Liver (tissue), 9 donors: ENCODE data around the gene INTS15. TPM values are rescaled to one million over a fixed set of nuclear protein-coding genes. Genes with fewer than 3 reads are reported as not detected.

Source experiments
- DNase-seq: peaks from one replicate; pipeline ENCODE4 v3.0.0-alpha.2; 2017; ENCODE audit warnings: low spot score
- H3K27ac ChIP-seq, 2 donors: one replicate each; pipeline ENCODE4 v1.7.0; 2013; ENCODE audit warnings: inconsistent platforms in 2 of 2, low read length in 2 of 2, control low read depth in 1 of 2, low read depth in 1 of 2, mild to moderate bottlenecking in 1 of 2
- H3K27me3 ChIP-seq, 4 donors: one replicate each; pipeline versions ENCODE4 v1.6.1 to v1.7.0; 2013; ENCODE audit warnings: low read length in 3 of 4, inconsistent platforms in 1 of 4, mild to moderate bottlenecking in 1 of 4, moderate library complexity in 1 of 4; ENCODE audit not compliant: control insufficient read depth in 4 of 4, insufficient read depth in 4 of 4
- H3K36me3 ChIP-seq, 4 donors: one replicate each; pipeline versions ENCODE4 v1.6.1 to v1.7.0; 2013; ENCODE audit warnings: low read length in 3 of 4, mild to moderate bottlenecking in 3 of 4, low read depth in 1 of 4, moderate library complexity in 1 of 4; ENCODE audit not compliant: control insufficient read depth in 4 of 4, insufficient read depth in 3 of 4
- H3K4me1 ChIP-seq, 4 donors: one replicate each; pipeline versions ENCODE4 v1.6.1 to v1.7.0; 2013; ENCODE audit warnings: low read length in 3 of 4, mild to moderate bottlenecking in 3 of 4, moderate library complexity in 1 of 4; ENCODE audit not compliant: control insufficient read depth in 4 of 4, insufficient read depth in 4 of 4
- H3K4me3 ChIP-seq, 3 donors: one replicate each; pipeline versions ENCODE4 v1.6.1 to v1.7.0; 2013; ENCODE audit warnings: low read length in 3 of 3, control low read depth in 1 of 3, low read depth in 1 of 3, mild to moderate bottlenecking in 1 of 3
- H3K9ac ChIP-seq, 2 donors: one replicate each; pipeline ENCODE4 v1.7.0; 2013; ENCODE audit warnings: low read length in 2 of 2, mild to moderate bottlenecking in 2 of 2, moderate library complexity in 2 of 2, control low read depth in 1 of 2, low read depth in 1 of 2
- H3K9me3 ChIP-seq, 4 donors: one replicate each; pipeline versions ENCODE4 v1.6.1 to v1.7.0; 2013; ENCODE audit warnings: low read length in 3 of 4; ENCODE audit not compliant: control insufficient read depth in 4 of 4
- EGR1 ChIP-seq, 2 donors: IDR thresholded peaks; 2 replicates each; pipeline ENCODE4 v1.6.1; 2016 to 2018; ENCODE audit warnings: antibody characterized with exemption in 2 of 2, low read depth in 2 of 2
- FOXA1 ChIP-seq: IDR thresholded peaks from 2 replicates; pipeline ENCODE4 v1.6.1; 2016; ENCODE audit warnings: antibody characterized with exemption
- FOXA2 ChIP-seq: IDR thresholded peaks from 2 replicates; pipeline ENCODE4 v1.6.1; 2016; ENCODE audit warnings: antibody characterized with exemption
- HNF4A ChIP-seq, 2 donors: conservative IDR thresholded peaks; 2 replicates each; pipeline ENCODE4 v1.6.1; 2016; ENCODE audit warnings: antibody characterized with exemption in 2 of 2, mild to moderate bottlenecking in 2 of 2
- HNF4G ChIP-seq: IDR thresholded peaks from 2 replicates; pipeline ENCODE4 v1.6.1; 2016; ENCODE audit warnings: antibody characterized with exemption
- JUND ChIP-seq, 2 donors: IDR thresholded peaks; 2 replicates each; pipeline ENCODE4 v1.6.1; 2016; ENCODE audit warnings: antibody characterized with exemption in 2 of 2
- MAX ChIP-seq: IDR thresholded peaks from 2 replicates; pipeline ENCODE4 v1.6.1; 2016; ENCODE audit warnings: antibody characterized with exemption
- NR2F2 ChIP-seq: IDR thresholded peaks from 2 replicates; pipeline ENCODE4 v1.6.1; 2016; ENCODE audit warnings: antibody characterized with exemption
- RAD21 ChIP-seq, 2 donors: IDR thresholded peaks; 2 replicates each; pipeline ENCODE4 v1.6.1; 2016; ENCODE audit warnings: antibody characterized with exemption in 2 of 2, mild to moderate bottlenecking in 2 of 2
- REST ChIP-seq: IDR thresholded peaks from 2 replicates; pipeline ENCODE4 v1.6.1; 2016; ENCODE audit warnings: antibody characterized with exemption, mild to moderate bottlenecking
- SP1 ChIP-seq: IDR thresholded peaks from 2 replicates; pipeline ENCODE4 v1.6.1; 2018; ENCODE audit warnings: antibody characterized with exemption, mild to moderate bottlenecking
- TAF1 ChIP-seq: conservative IDR thresholded peaks from 2 replicates; pipeline ENCODE4 v1.6.1; 2016; ENCODE audit warnings: antibody characterized with exemption, mild to moderate bottlenecking
- YY1 ChIP-seq: IDR thresholded peaks from 2 replicates; pipeline ENCODE4 v1.6.1; 2016; ENCODE audit warnings: antibody characterized with exemption, mild to moderate bottlenecking
- WGBS: extraction: QIAGEN DNeasy Blood & Tissue Kit; methylation state at CpG from one replicate; pipeline ENCODE4 v1.1.7; 2013; 5-methylcytosine and 5-hydroxymethylcytosine counted together
- polyA plus RNA-seq, 2 donors: library from polyadenylated mRNA; stranded (reverse) in 1 of 2; unstranded in 1 of 2; fragments of 200-250 nt in 1 of 2; fragments of >200 nt in 1 of 2; fragmentation: Nextera tagmentation in 1 of 2; extraction: Ambion mirVana in 1 of 2; gene quantifications; one replicate each; pipeline versions ENCODE4 v1.2.1 to v1.2.3, GENCODE V29; 2013 to 2015
- total RNA-seq, 2 donors: library from RNA; depleted of rRNA; stranded (reverse); fragments of >200 nt; gene quantifications; one replicate each; pipeline ENCODE4 v1.2.3, GENCODE V29; 2014
- TF ChIP-seq, protein P1 (sequence below): fragments of 150-350 bp; IDR thresholded peaks from 2 replicates; pipeline ENCODE4 v1.5.1; 2017; ENCODE audit warnings: improper control_type of control experiment, low read depth, low read length; ENCODE audit not compliant: missing input control
- TF ChIP-seq, protein P2 (sequence below): IDR thresholded peaks from 2 replicates; pipeline ENCODE4 v1.6.1; 2016; ENCODE audit warnings: antibody characterized with exemption
- TF ChIP-seq, protein P3 (sequence below): IDR thresholded peaks from 2 replicates; pipeline ENCODE4 v1.6.1; 2016; ENCODE audit warnings: antibody characterized with exemption
- donor health status: healthy.
- donor health status: healthy.
- donor health status: healthy.
- donor health status: healthy.
- donor health status: healthy.

The INTS15 gene
- total and polyA plus RNA-seq, 4 donors = 5.2 to 10.4 (median 8.2) TPM

- TF ChIP-seq TAF1 = no peak
- TF ChIP-seq SP1 = no peak
- TF ChIP-seq, protein P1, sequence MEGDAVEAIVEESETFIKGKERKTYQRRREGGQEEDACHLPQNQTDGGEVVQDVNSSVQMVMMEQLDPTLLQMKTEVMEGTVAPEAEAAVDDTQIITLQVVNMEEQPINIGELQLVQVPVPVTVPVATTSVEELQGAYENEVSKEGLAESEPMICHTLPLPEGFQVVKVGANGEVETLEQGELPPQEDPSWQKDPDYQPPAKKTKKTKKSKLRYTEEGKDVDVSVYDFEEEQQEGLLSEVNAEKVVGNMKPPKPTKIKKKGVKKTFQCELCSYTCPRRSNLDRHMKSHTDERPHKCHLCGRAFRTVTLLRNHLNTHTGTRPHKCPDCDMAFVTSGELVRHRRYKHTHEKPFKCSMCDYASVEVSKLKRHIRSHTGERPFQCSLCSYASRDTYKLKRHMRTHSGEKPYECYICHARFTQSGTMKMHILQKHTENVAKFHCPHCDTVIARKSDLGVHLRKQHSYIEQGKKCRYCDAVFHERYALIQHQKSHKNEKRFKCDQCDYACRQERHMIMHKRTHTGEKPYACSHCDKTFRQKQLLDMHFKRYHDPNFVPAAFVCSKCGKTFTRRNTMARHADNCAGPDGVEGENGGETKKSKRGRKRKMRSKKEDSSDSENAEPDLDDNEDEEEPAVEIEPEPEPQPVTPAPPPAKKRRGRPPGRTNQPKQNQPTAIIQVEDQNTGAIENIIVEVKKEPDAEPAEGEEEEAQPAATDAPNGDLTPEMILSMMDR = no peak
- TF ChIP-seq NR2F2 = no peak
- no peak for TF ChIP-seq FOXA1
- TF ChIP-seq REST = no peak
- no peak for TF ChIP-seq HNF4A (conservative IDR thresholded peaks at IDR 0.05)
- TF ChIP-seq EGR1 (IDR thresholded peaks at IDR 0.05; ENCODE audit: low read depth in 2 of 2) = no peak
- TF ChIP-seq JUND (IDR thresholded peaks at IDR 0.05) = no peak
- no peak for TF ChIP-seq YY1
- Histone ChIP-seq H3K9me3 (no peaks in the 10 kb centered on the region), H3K4me1 (peaks cover 0 to under 1% (median 0%) of the 10 kb centered on the region in 4 donors), H3K27me3 (no peaks in the 10 kb centered on the region), H3K9ac (no peak overlapping the region), H3K27ac (no peak overlapping the region), H3K36me3 (peaks cover 8 to 76% (median 27%) of the 10 kb centered on the region in 4 donors), H3K4me3 (no peak overlapping the region)
- 96% methylated on average over 10 of the region's 10 CpGs for WGBS
- DNase-seq = no peak
Observed at GRCh38 chr7:6644728-6645127, 54.9 kb downstream of the INTS15 start.

- DNase-seq = no peak
- WGBS = 92% methylated on average over 8 of the region's 8 CpGs
- Histone ChIP-seq H3K9ac (no peak overlapping the region), H3K27me3 (no peaks in the 10 kb centered on the region), H3K36me3 (peaks cover 11 to 88% (median 32%) of the 10 kb centered on the region in 4 donors), H3K4me3 (no peak overlapping the region), H3K4me1 (no peaks in the 10 kb centered on the region), H3K27ac (no peak overlapping the region), H3K9me3 (no peaks in the 10 kb centered on the region)
- TF ChIP-seq FOXA1 = no peak
- no peak for TF ChIP-seq RAD21 (IDR thresholded peaks at IDR 0.05)
- TF ChIP-seq EGR1 (IDR thresholded peaks at IDR 0.05; ENCODE audit: low read depth in 2 of 2) = no peak
- TF ChIP-seq JUND (IDR thresholded peaks at IDR 0.05) = no peak
- TF ChIP-seq NR2F2 = no peak
- TF ChIP-seq, protein P2, sequence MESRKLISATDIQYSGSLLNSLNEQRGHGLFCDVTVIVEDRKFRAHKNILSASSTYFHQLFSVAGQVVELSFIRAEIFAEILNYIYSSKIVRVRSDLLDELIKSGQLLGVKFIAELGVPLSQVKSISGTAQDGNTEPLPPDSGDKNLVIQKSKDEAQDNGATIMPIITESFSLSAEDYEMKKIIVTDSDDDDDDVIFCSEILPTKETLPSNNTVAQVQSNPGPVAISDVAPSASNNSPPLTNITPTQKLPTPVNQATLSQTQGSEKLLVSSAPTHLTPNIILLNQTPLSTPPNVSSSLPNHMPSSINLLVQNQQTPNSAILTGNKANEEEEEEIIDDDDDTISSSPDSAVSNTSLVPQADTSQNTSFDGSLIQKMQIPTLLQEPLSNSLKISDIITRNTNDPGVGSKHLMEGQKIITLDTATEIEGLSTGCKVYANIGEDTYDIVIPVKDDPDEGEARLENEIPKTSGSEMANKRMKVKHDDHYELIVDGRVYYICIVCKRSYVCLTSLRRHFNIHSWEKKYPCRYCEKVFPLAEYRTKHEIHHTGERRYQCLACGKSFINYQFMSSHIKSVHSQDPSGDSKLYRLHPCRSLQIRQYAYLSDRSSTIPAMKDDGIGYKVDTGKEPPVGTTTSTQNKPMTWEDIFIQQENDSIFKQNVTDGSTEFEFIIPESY = no peak
- no peak for TF ChIP-seq FOXA2
- no peak for TF ChIP-seq MAX
- TF ChIP-seq SP1 = no peak
- TF ChIP-seq HNF4G = no peak
- TF ChIP-seq, protein P3, sequence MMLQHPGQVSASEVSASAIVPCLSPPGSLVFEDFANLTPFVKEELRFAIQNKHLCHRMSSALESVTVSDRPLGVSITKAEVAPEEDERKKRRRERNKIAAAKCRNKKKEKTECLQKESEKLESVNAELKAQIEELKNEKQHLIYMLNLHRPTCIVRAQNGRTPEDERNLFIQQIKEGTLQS = no peak
- TF ChIP-seq, protein P1 = no peak
Observed at GRCh38 chr7:6646465-6646864, 56.6 kb downstream of the INTS15 start.
